ENCODE measurements around the gene EFNA4. TPM values are rescaled to one million over a fixed set of nuclear protein-coding genes. Genes with fewer than 3 reads are reported as not detected.

The EFNA4 gene
- total RNA-seq, 1 experiment from 2014 or later = 36.7 TPM

DNA sequence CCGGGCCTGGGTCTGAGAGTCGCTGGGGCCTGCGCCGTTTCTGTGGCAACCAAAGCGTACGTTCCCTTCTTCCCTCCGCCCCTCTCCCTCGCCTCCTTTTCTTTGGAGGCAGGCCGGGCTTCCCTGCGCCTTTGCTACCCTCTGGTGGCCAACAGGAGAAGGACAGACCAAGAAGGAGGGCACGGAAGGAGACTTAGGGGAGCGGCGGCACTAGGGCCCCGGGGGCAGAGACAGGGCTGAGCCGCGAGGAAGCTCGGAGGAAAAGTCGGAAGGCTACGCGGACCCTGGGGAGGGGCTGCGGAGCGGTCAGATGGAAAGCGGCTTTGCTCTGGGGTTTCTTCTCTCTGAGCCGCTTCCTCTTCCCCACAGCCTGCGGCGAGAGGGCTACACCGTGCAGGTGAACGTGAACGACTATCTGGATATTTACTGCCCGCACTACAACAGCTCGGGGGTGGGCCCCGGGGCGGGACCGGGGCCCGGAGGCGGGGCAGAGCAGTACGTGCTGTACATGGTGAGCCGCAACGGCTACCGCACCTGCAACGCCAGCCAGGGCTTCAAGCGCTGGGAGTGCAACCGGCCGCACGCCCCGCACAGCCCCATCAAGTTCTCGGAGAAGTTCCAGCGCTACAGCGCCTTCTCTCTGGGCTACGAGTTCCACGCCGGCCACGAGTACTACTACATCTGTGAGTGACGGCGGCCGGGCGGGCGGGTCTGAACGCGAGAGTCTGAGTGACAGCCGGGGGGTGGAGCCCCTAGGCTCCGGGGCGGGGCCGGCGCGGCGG, 21.4 kb downstream of the EFNA4 start:
- H3K79me2 ChIP-seq (ENCODE audit: low read length) = no peaks in the 10 kb centered on the region
- ChIA-PET CTCF (interaction anchor here (0.5 to 1.8 kb wide), 25 partner anchors 12 to 731 kb away, joined by 3 to 41 read pairs (median 4); partner anchors contain the start of genes ADAM15, EFNA4, FLAD1 and KRTCAP2), POLR2A (ENCODE audit: unreplicated experiment) (interaction anchor here (0.6 to 0.7 kb wide), 3 partner anchors 33 to 237 kb away, joined by 5 to 27 read pairs (median 14); partner anchors contain the start of gene ADAM15)
- H3F3A ChIP-seq (ENCODE audit: low read length, unreplicated experiment) = no peaks in the 10 kb centered on the region
- TSS peak; percentile 84 for BruUV-seq (replicated peaks)
- peak overlapping the region; percentile 73 for H3K4me3 ChIP-seq (ENCODE audit: low read length)
- intact Hi-C loops (cut with micrococcal nuclease) = loop anchor here (1.0 to 2.0 kb wide), 5 partner anchors 22 to 416 kb away; partner anchors contain the start of genes EFNA4 and ZBTB7B
- no peaks in the 10 kb centered on the region for H4K20me1 ChIP-seq (ENCODE audit: low read length)
- ATAC-seq = peak; percentile 75
- no peaks in the 10 kb centered on the region for H3K9me2 ChIP-seq (replicated peaks; ENCODE audit: low read length)
- no peak for TF ChIP-seq EZH2 (IDR thresholded peaks at IDR 0.05; ENCODE audit: low read length, unreplicated experiment)
- no peak for TF ChIP-seq EZH2phosphoT487 (IDR thresholded peaks at IDR 0.05; ENCODE audit: borderline replicate concordance, low read length)
- TF ChIP-seq, protein P1, sequence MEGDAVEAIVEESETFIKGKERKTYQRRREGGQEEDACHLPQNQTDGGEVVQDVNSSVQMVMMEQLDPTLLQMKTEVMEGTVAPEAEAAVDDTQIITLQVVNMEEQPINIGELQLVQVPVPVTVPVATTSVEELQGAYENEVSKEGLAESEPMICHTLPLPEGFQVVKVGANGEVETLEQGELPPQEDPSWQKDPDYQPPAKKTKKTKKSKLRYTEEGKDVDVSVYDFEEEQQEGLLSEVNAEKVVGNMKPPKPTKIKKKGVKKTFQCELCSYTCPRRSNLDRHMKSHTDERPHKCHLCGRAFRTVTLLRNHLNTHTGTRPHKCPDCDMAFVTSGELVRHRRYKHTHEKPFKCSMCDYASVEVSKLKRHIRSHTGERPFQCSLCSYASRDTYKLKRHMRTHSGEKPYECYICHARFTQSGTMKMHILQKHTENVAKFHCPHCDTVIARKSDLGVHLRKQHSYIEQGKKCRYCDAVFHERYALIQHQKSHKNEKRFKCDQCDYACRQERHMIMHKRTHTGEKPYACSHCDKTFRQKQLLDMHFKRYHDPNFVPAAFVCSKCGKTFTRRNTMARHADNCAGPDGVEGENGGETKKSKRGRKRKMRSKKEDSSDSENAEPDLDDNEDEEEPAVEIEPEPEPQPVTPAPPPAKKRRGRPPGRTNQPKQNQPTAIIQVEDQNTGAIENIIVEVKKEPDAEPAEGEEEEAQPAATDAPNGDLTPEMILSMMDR (conservative IDR thresholded peaks at IDR 0.05; ENCODE audit: low read depth, low read length) = peak; percentile 92
- H3K9me3 ChIP-seq (ENCODE audit: low read length) = no peaks in the 10 kb centered on the region
- H3K4me1 ChIP-seq (ENCODE audit: insufficient read depth, low read length) = peaks cover 60% of the 10 kb centered on the region
- H2AFZ ChIP-seq (ENCODE audit: low read length) = peak overlapping the region; percentile 96
- peak overlapping the region; percentile 83 for H3K27ac ChIP-seq (ENCODE audit: low read length)
- H3K36me3 ChIP-seq (ENCODE audit: low read depth, low read length) = no peaks in the 10 kb centered on the region
- peak overlapping the region; percentile 77 for H3K9ac ChIP-seq (ENCODE audit: low read length)
- peak overlapping the region; percentile 99 for H3K4me2 ChIP-seq (ENCODE audit: low read length)
- peaks cover 33% of the 10 kb centered on the region for H3K27me3 ChIP-seq (ENCODE audit: low read length)
- DNase-seq = peak; percentile 97

DNA sequence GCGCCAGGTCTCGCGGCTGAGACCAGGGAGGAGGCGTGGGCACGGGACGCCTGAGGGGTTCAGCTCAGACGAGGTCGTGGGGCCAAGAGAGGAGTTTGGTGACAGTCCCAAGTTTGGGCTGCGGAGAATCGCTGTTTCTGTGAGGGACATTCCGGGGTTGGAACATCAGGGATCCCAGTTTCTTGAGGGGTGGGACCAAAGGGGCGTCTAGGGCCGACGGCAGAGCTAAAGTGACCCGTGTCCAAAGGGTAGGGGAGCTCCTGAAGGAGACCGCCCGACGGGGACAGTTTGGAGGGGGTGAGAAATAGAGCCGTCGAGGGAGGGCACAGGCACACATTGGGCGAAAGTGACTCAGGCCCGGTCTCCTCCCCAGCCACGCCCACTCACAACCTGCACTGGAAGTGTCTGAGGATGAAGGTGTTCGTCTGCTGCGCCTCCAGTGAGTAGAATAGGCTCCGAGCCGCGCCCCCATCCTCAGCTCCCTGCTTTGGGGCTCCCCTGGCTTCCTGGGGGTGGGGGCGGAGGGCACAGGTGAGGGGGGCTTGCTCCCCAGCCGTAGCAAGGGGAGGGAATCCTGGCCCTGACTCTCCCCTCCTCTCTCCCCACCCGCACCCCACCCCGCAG, 22.1 kb downstream of the EFNA4 start:
- H3K27ac ChIP-seq (ENCODE audit: low read length) = peak overlapping the region; percentile 83
- DNase-seq (peak; percentile 85), ATAC-seq (peak; percentile 58)
- POLR2A ChIA-PET (ENCODE audit: unreplicated experiment) = interaction anchor here (0.6 to 0.7 kb wide), 2 partner anchors 34 to 35 kb away, joined by 14 to 27 read pairs; partner anchors contain the start of gene ADAM15
- peak overlapping the region; percentile 96 for H2AFZ ChIP-seq (ENCODE audit: low read length)
- H3K79me2 ChIP-seq (ENCODE audit: low read length) = no peaks in the 10 kb centered on the region
- H3K4me2 ChIP-seq (ENCODE audit: low read length) = peak overlapping the region; percentile 99
- H4K20me1 ChIP-seq (ENCODE audit: low read length) = no peaks in the 10 kb centered on the region
- H3K27me3 ChIP-seq (ENCODE audit: low read length) = peaks cover 26% of the 10 kb centered on the region
- CTCF ChIA-PET = interaction anchor here (0.6 to 1.8 kb wide), 18 partner anchors 15 to 732 kb away, joined by 3 to 41 read pairs (median 4); partner anchors contain the start of genes ADAM15, EFNA4 and KRTCAP2
- no peak for TF ChIP-seq EZH2phosphoT487 (IDR thresholded peaks at IDR 0.05; ENCODE audit: borderline replicate concordance, low read length)
- TF ChIP-seq, protein P1 (conservative IDR thresholded peaks at IDR 0.05; ENCODE audit: low read depth, low read length) = no peak
- TF ChIP-seq EZH2 (IDR thresholded peaks at IDR 0.05; ENCODE audit: low read length, unreplicated experiment) = no peak
- peak overlapping the region; percentile 77 for H3K9ac ChIP-seq (ENCODE audit: low read length)
- H3F3A ChIP-seq (ENCODE audit: low read length, unreplicated experiment) = no peaks in the 10 kb centered on the region
- intact Hi-C loops (cut with micrococcal nuclease) = loop anchor here (1.0 to 2.0 kb wide), 3 partner anchors 83 to 416 kb away; partner anchors contain the start of gene ZBTB7B
- peak overlapping the region; percentile 73 for H3K4me3 ChIP-seq (ENCODE audit: low read length)
- no peaks in the 10 kb centered on the region for H3K9me3 ChIP-seq (ENCODE audit: low read length)
- no peaks in the 10 kb centered on the region for H3K9me2 ChIP-seq (replicated peaks; ENCODE audit: low read length)
- no peaks in the 10 kb centered on the region for H3K36me3 ChIP-seq (ENCODE audit: low read depth, low read length)
- peaks cover 53% of the 10 kb centered on the region for H3K4me1 ChIP-seq (ENCODE audit: insufficient read depth, low read length)
- TSS peak; percentile 61 for BruUV-seq (replicated peaks)

Measured in PC-3 (cell line).